ENCODE data around the gene SEMA5A.

GRCh38 chr5:9239071-9239470 is 306.8 kb downstream of the SEMA5A start:
- TF ChIP-seq NFYB (CRISPR knock-in tag; conservative IDR thresholded peaks at IDR 0.05; ENCODE audit: low read depth) (no peak), MYBL2 (CRISPR knock-in tag; IDR thresholded peaks at IDR 0.05) (no peak), MXD4 (CRISPR knock-in tag; IDR thresholded peaks at IDR 0.05; ENCODE audit: borderline replicate concordance) (no peak)

Data from WTC11 (cell line).